ENCODE results near the gene PIH1D2. TPM values are rescaled to one million over a fixed set of nuclear protein-coding genes. Genes with fewer than 3 reads are reported as not detected.
A peak's percentile ranks its signal among the peaks of the same experiment; 100 is the strongest.

Gene PIH1D2
- total and polyA plus RNA-seq, 9 of the 15 experiments (the other 6 are each of a cell fraction or from before 2014, with no cell fraction given): 1.5 to 5.4 (median 3.0) TPM

- TF ChIP-seq, protein P1, sequence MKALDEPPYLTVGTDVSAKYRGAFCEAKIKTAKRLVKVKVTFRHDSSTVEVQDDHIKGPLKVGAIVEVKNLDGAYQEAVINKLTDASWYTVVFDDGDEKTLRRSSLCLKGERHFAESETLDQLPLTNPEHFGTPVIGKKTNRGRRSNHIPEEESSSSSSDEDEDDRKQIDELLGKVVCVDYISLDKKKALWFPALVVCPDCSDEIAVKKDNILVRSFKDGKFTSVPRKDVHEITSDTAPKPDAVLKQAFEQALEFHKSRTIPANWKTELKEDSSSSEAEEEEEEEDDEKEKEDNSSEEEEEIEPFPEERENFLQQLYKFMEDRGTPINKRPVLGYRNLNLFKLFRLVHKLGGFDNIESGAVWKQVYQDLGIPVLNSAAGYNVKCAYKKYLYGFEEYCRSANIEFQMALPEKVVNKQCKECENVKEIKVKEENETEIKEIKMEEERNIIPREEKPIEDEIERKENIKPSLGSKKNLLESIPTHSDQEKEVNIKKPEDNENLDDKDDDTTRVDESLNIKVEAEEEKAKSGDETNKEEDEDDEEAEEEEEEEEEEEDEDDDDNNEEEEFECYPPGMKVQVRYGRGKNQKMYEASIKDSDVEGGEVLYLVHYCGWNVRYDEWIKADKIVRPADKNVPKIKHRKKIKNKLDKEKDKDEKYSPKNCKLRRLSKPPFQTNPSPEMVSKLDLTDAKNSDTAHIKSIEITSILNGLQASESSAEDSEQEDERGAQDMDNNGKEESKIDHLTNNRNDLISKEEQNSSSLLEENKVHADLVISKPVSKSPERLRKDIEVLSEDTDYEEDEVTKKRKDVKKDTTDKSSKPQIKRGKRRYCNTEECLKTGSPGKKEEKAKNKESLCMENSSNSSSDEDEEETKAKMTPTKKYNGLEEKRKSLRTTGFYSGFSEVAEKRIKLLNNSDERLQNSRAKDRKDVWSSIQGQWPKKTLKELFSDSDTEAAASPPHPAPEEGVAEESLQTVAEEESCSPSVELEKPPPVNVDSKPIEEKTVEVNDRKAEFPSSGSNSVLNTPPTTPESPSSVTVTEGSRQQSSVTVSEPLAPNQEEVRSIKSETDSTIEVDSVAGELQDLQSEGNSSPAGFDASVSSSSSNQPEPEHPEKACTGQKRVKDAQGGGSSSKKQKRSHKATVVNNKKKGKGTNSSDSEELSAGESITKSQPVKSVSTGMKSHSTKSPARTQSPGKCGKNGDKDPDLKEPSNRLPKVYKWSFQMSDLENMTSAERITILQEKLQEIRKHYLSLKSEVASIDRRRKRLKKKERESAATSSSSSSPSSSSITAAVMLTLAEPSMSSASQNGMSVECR (CRISPR knock-in tag; IDR thresholded peaks at IDR 0.05): no peak
- TF ChIP-seq GTF3C2 (IDR thresholded peaks at IDR 0.05; ENCODE audit: borderline replicate concordance, extremely low read depth, insufficient read length) (no peak), GATAD2B (IDR thresholded peaks at IDR 0.05; ENCODE audit: borderline replicate concordance) (0 out of 2 replicates have a peak, but pooled peaks have one; percentile 54), ZNF24 (IDR thresholded peaks at IDR 0.05) (peak; percentile 96), NR1H2 (CRISPR knock-in tag; IDR thresholded peaks at IDR 0.05) (no peak), POLR2H (tag; IDR thresholded peaks at IDR 0.05; ENCODE audit: low read depth) (peak; percentile 42), UBTF (IDR thresholded peaks at IDR 0.05; ENCODE audit: borderline replicate concordance in 1 of 2, low read depth in 2 of 2, low read length in 2 of 2) (no peak), GTF2F1 (IDR thresholded peaks at IDR 0.05; ENCODE audit: low read depth, low read length) (no peak), PRDM10 (IDR thresholded peaks at IDR 0.05; ENCODE audit: partially characterized antibody) (no peak), RAD51 (IDR thresholded peaks at IDR 0.05; ENCODE audit: borderline replicate concordance, low read depth) (no peak), ZNF197 (CRISPR knock-in tag; IDR thresholded peaks at IDR 0.05; ENCODE audit: low read depth) (0 out of 2 replicates have a peak, but pooled peaks have one; percentile 25)
These were observed 31.5 kb downstream of the PIH1D2 start (continued) for GRCh38 chr11:112042161-112042960.
